Esophagus mucosa (tissue), 1 donor: ENCODE measurements around the gene TOMT. TPM values are rescaled to one million over a fixed set of nuclear protein-coding genes. Genes with fewer than 3 reads are reported as not detected.

ENCODE experiments used
- ATAC-seq: fragments of 200-7000 bp; cut with Tn5 transposase; one replicate; pipeline ENCODE4 v1.9.1; 2020
- total RNA-seq: library from RNA; stranded (reverse); gene quantifications from one replicate; pipeline ENCODE4 v1.2.4, GENCODE V29; 2023
- donor health status: DM: yes; HTN: yes; CAD: no.

Gene TOMT
- total RNA-seq, 1 donor from 2014 or later: not detected

DNA sequence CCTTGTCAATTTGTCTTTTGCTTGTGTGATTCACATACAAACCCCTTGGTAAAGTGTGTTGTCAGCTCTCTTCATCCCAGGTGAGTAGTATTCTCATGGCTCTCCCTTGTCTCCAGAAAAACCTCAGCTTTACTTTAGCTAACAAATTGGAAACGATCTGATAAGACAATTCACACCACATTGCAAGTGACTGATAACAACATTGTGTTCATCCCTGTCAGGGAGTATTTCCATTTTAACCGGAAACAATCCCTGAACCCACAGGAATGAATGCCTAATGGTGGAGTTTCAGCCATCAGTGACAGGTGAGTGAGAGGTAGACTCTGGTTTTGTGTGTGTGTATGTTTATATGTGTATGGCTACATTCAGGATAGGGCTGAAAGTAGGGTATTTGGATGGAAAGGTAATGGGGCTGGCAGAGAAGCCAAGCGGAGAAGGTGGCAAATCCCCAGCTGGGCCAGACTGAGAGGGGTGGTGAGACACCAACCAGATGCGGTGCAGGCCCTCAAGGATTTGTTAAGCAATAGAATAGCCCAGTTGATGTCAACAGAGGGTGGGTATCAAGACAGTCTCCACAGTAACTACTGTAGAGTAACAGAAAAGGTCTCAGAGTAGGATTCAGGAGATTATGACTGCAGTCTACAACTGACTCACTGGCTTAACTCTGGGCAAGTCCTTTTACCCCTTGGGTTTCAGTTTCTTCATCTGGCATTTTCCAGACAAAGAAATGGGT lies 17.5 kb upstream of the TOMT start:
- peak; percentile 76 for ATAC-seq

GRCh38 chr11:72091292-72091691 lies 14.4 kb upstream of the TOMT start:
- peak; percentile 82 for ATAC-seq

DNA sequence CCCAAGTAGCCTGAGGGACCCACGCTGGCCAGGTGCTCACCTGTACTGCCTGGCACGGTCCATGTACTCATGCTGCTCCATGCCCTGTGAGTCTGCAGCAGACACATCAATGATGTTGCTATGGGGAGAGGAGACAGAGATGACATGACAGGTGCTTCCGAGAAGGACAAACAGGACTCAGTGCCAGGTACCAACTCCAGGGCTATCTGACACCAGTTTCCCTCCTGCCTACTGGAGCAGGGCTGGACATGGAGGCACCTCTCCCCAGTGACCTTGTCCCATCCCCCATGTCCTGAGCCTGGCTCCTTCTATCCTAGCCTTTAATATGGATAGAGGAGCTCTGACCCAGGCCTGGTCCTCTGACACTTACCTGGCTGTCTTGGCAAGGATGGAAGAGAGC lies 7.0 kb upstream of the TOMT start:
- no peak for ATAC-seq

GRCh38 chr11:72100009-72100408 lies 5.7 kb upstream of the TOMT start:
- ATAC-seq: no peak

DNA sequence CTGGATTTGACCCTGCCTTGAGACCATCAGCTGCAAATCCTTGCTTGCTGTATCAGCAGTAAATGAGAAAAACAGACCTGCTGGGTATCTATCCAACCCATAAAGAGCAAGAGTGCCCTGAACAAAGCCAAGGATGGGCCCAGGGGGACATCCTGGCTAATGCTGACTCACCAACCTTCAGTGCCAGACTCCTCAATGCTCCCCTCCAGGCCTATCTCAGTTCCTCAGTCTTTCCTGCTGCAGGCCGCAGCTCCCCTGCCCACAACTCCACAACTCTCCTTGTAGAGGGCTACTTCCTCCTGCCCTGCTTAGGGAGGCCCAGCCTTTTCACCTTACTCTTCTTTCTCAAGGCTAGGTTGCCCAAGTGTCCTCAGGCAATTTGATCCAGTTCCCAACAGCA lies 5.3 kb upstream of the TOMT start:
- ATAC-seq: no peak

DNA sequence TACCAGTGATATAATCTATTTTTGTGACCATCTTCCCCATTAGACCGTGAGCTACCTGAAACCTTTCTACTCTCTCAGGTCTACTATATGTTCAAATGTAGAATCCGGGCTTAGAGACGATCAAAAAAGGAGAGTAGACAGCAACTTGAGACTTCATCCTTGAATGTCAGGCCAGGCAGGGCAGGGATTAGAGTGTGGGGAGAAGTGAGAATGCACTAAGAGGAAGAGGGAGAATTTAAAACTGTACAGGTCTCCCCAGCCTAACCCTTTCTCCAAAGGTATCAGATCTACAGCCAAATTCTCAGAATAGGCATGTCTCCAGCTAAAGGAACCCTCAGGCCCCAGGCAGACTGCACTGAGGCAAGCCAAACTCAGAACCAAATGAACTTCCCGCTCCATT lies 3.6 kb upstream of the TOMT start:
- no peak for ATAC-seq

GRCh38 chr11:72102631-72102945 lies 3.1 kb upstream of the TOMT start:
- ATAC-seq: no peak

- peak; percentile 97 for ATAC-seq
Measured at GRCh38 chr11:72102946-72103753, 2.6 kb upstream of the TOMT start, which contains the start of gene LAMTOR1. LAMTOR1 (minus strand) TSS chr11:72103297; CDS start chr11:72103224, 73 bp downstream.

DNA sequence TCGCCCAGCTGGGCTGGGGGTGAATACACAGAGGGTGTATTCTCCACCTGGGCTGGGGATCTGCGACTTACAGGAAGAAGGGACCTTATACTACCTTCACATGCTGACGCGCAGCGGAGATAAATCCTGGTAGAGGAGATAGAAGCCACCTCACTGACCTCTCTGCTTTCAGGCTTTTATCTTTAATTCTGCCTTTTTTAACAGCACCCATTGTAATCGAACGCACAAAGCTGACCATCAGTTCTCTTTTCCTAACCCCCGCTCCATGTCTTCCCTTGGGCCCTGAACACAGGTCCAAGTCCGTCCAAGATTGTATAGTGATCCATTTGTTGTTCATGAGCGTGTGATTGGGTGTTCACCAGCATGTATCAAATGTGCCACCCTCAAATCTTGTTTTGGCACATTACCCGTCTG lies 2.0 kb upstream of the TOMT start:
- ATAC-seq: no peak

DNA sequence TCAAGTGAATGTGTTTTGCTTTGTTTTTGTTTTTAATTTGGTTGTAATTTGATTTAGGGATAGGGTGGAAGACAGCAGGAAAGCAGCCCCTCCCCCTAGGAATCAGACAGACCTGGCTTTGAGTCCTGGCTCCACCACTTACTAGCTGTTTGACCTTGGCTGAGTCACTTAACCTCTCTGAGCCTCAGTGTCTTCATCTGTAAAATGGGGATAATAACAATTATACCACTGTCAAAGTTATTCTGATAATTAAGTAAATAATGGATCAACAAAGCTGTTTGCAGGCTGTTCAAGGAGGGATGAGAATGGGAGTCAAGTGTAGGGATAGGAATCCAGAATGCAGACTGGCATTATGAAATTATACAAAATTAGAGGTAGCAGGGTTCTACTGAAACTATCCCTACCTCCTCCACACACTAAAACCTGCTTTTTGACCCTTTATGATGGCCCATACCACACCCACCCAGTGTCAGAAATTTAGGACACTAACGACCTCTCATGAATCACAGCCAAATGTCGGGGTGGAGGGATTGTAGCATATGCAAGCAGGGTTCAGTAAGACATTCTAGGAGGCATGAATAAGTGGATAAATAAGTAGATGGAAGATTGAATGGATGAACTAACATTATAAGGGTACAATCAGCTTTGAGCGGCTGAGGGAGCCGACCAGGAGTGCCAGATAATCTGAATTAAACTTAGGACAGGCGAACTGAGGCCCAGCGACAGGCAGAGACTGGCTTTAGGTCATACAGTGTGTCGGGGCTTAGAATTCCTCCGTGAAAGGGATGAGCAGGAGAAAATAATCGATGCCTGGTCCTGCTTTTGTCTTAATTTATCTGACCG lies 5.8 kb downstream of the TOMT start:
- ATAC-seq: no peak

- peak; percentile 92 for ATAC-seq
Measured at GRCh38 chr11:72112143-72112977, 6.6 kb downstream of the TOMT start, which contains the start of gene ANAPC15. ANAPC15 (minus strand) TSS chr11:72112695; CDS start chr11:72111276, 1,419 bp downstream.

GRCh38 chr11:72112978-72113808 lies 7.5 kb downstream of the TOMT start:
- ATAC-seq: peak; percentile 1

DNA sequence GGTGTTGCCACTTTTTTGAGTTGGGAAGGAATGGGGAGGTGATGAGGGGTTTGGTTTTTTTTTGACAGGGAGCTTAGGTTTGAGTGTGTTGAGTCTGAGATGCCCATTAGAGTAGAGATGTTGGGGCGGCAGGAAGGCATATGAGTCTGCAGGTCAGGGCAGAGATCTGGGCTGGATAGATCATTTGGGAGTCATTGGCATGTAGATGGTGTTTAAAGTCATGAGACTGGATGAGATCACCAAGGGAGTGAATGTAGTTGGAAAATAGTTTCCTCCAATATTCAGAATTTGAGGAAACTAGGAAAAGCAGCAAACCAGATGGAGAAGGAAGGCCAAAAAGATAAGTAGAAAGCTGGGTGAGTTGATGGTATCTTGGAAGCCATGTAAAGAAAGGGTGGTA lies 8.8 kb downstream of the TOMT start:
- ATAC-seq: no peak

- no peak for ATAC-seq
Measured at GRCh38 chr11:72116019-72116755, 10.5 kb downstream of the TOMT start.

GRCh38 chr11:72119198-72119597 lies 13.5 kb downstream of the TOMT start:
- no peak for ATAC-seq

DNA sequence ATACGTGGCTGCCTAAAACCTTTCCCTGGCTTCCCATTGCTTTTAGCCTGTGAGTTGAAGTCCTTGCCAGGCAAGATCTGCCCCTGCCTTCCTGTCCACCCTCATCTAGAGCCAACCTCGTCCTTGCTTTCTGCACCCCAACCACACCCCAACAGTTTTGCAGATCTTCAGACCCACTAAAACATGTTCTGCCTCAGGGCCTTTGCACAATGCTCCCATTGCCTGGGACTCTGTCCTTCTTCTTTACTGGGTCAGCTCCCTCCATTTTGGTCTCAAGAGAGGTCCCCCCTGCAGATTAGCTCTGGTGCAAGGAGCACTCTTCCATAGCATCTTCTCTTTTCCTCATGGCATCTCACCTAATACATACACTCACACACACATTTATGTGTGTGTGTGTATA lies 15.2 kb downstream of the TOMT start:
- no peak for ATAC-seq

GRCh38 chr11:72122607-72123006 lies 16.9 kb downstream of the TOMT start:
- no peak for ATAC-seq

DNA sequence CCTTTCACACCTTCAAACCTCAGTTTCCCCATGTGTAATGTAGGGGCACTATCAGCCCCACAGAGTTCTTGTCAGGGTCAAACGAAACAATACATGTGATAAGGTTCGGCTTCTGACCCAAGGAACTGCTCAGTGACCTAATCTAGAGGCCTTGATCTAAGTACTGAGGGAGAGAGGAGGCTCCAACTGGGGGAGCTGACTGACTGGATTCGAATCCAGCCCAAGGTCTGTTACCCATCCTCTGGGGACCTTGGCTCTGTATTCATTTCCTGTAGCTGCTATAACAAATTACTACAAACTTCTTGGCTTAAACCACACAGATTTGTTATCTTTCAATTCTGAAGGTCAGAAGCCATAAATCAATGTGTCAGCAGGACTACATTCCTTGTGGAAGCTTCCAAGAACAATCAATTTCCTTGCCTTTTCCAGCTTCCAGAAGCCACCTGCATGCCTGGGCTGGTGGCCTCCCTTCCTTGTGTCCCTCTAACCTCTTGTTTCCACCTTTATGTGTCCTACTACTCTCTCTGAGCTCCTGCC lies 17.5 kb downstream of the TOMT start:
- ATAC-seq: no peak

GRCh38 chr11:72124046-72124445 lies 18.3 kb downstream of the TOMT start:
- ATAC-seq: peak; percentile 48

- no peak for ATAC-seq
Measured at GRCh38 chr11:72125956-72126355, 20.2 kb downstream of the TOMT start.
